Fibroblast of lung (primary cell): ENCODE results near the gene CXCR4. TPM values are rescaled to one million over a fixed set of nuclear protein-coding genes. Genes with fewer than 3 reads are reported as not detected.

Experiments
- DNase-seq, 2 donors: peaks; one replicate each; pipeline versions ENCODE4 v3.0.0 to v3.0.0-alpha.2; 2010; ENCODE audit warnings: low read depth in 2 of 2
- H2AFZ ChIP-seq: 2 replicates; pipeline ENCODE4 v1.5.1; 2012; ENCODE audit warnings: low read length, control low read depth, inconsistent platforms
- H3K27ac ChIP-seq: 2 replicates; pipeline ENCODE4 v1.5.1; 2011; ENCODE audit warnings: low read length, control low read depth; ENCODE audit not compliant: insufficient read depth
- H3K27me3 ChIP-seq: 2 replicates; pipeline ENCODE4 v1.5.1; 2011; ENCODE audit warnings: mild to moderate bottlenecking, low read length; ENCODE audit not compliant: control insufficient read depth, insufficient read depth
- H3K36me3 ChIP-seq: 2 replicates; pipeline ENCODE4 v1.5.1; 2011; ENCODE audit warnings: low read length; ENCODE audit not compliant: control insufficient read depth, insufficient read depth
- H3K4me1 ChIP-seq: 2 replicates; pipeline ENCODE4 v1.5.1; 2011; ENCODE audit warnings: low read length; ENCODE audit not compliant: control insufficient read depth, insufficient read depth; ENCODE audit errors: extremely low read depth
- H3K4me2 ChIP-seq: 2 replicates; pipeline ENCODE4 v1.5.1; 2011; ENCODE audit warnings: low read length, control low read depth; ENCODE audit not compliant: insufficient read depth; ENCODE audit errors: extremely low read depth
- H3K4me3 ChIP-seq, 4 experiments: fragments of 200-600 bp in 1 of 4; sonication (generic) in 1 of 4; replicated peaks in 1 of 4; 2 replicates each; pipeline ENCODE4 v1.5.1; 2011 to 2016; ENCODE audit warnings: low read length in 4 of 4, low read depth in 3 of 4, mild to moderate bottlenecking in 3 of 4, control low read depth in 2 of 4, inconsistent platforms in 1 of 4, mixed read lengths in 1 of 4; ENCODE audit not compliant: insufficient read depth in 1 of 4; ENCODE audit errors: control extremely low read depth in 1 of 4
- H3K79me2 ChIP-seq: 2 replicates; pipeline ENCODE4 v1.5.1; 2012; ENCODE audit warnings: mild to moderate bottlenecking, low read length, inconsistent platforms; ENCODE audit not compliant: control insufficient read depth, insufficient read depth
- H3K9ac ChIP-seq: 2 replicates; pipeline ENCODE4 v1.5.1; 2011; ENCODE audit warnings: mild to moderate bottlenecking, low read length, control low read depth; ENCODE audit not compliant: insufficient read depth
- H3K9me3 ChIP-seq: 2 replicates; pipeline ENCODE4 v1.5.1; 2012; ENCODE audit warnings: low read depth, low read length; ENCODE audit not compliant: control insufficient read depth, insufficient read depth
- H4K20me1 ChIP-seq: 2 replicates; pipeline ENCODE4 v1.5.1; 2011; ENCODE audit warnings: low read length; ENCODE audit not compliant: control insufficient read depth, insufficient read depth; ENCODE audit errors: extremely low read depth
- EZH2 ChIP-seq: IDR thresholded peaks from 2 replicates; pipeline ENCODE4 v1.5.1; 2012; ENCODE audit warnings: low read length, control low read depth, mild to moderate bottlenecking; ENCODE audit errors: missing control alignments
- polyA plus RNA-seq, 2 donors: library from polyadenylated mRNA; depleted of rRNA in 1 of 2; stranded (reverse) in 1 of 2; unstranded in 1 of 2; fragments of >200 nt; gene quantifications; 2 replicates each; pipeline ENCODE4 v1.2.1, GENCODE V29; 2011 to 2012; ENCODE audit warnings: missing spikeins in 1 of 2
- total RNA-seq: library from RNA; depleted of rRNA; stranded (reverse); fragments of >200 nt; gene quantifications from 2 replicates; pipeline ENCODE4 v1.2.1, GENCODE V29; 2014
- TF ChIP-seq, protein P1 (sequence below), 2 donors: IDR thresholded peaks in 1 of 2; conservative IDR thresholded peaks in 1 of 2; 1 replicate in 1 of 2; 2 replicates in 1 of 2; pipeline ENCODE4 v1.5.1; 2011 to 2012; ENCODE audit warnings: low read length in 2 of 2, control low read depth in 1 of 2, inconsistent platforms in 1 of 2, low read depth in 1 of 2, mild to moderate bottlenecking in 1 of 2

The CXCR4 gene
- total and polyA plus RNA-seq, 2 donors (not counting 1 experiment from before 2014, with no cell fraction given) = 0.03 TPM; not detected in 1

DNA sequence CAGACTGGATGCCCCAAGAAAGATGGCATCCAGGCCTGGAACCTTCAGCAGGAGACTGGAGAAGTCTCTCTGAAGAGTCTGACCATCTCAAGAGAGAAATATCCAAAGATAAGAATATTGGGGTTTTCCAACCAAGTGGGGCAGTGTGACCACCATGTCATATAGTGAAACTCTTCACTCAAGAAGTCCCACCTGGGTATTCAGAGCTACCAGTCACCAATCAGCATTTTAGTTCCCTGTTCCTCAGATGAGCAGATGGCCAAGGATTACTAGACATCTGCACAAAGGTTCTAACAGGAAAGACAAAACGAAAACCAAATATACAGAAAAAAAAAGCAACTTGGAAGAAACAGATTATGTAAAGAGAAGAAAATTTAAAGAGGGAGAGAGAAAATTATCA, 38.5 kb upstream of the CXCR4 start:
- no peaks in the 10 kb centered on the region for H3K79me2 ChIP-seq
- DNase-seq = no peak
- H3K27me3 ChIP-seq = no peaks in the 10 kb centered on the region
- H3K4me2 ChIP-seq = no peak overlapping the region
- H3K27ac ChIP-seq = no peak overlapping the region
- H2AFZ ChIP-seq = no peak overlapping the region
- no peak overlapping the region for H3K4me3 ChIP-seq
- no peaks in the 10 kb centered on the region for H3K36me3 ChIP-seq
- no peaks in the 10 kb centered on the region for H3K9me3 ChIP-seq
- no peak for TF ChIP-seq EZH2
- TF ChIP-seq, protein P1, sequence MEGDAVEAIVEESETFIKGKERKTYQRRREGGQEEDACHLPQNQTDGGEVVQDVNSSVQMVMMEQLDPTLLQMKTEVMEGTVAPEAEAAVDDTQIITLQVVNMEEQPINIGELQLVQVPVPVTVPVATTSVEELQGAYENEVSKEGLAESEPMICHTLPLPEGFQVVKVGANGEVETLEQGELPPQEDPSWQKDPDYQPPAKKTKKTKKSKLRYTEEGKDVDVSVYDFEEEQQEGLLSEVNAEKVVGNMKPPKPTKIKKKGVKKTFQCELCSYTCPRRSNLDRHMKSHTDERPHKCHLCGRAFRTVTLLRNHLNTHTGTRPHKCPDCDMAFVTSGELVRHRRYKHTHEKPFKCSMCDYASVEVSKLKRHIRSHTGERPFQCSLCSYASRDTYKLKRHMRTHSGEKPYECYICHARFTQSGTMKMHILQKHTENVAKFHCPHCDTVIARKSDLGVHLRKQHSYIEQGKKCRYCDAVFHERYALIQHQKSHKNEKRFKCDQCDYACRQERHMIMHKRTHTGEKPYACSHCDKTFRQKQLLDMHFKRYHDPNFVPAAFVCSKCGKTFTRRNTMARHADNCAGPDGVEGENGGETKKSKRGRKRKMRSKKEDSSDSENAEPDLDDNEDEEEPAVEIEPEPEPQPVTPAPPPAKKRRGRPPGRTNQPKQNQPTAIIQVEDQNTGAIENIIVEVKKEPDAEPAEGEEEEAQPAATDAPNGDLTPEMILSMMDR (conservative IDR thresholded peaks at IDR 0.05 in 1 of 2, IDR thresholded peaks at IDR 0.05 in 1 of 2; ENCODE audit: low read depth in 1 of 2, low read length in 2 of 2) = no peak
- H4K20me1 ChIP-seq = no peaks in the 10 kb centered on the region
- no peaks in the 10 kb centered on the region for H3K4me1 ChIP-seq
- no peak overlapping the region for H3K9ac ChIP-seq

DNA sequence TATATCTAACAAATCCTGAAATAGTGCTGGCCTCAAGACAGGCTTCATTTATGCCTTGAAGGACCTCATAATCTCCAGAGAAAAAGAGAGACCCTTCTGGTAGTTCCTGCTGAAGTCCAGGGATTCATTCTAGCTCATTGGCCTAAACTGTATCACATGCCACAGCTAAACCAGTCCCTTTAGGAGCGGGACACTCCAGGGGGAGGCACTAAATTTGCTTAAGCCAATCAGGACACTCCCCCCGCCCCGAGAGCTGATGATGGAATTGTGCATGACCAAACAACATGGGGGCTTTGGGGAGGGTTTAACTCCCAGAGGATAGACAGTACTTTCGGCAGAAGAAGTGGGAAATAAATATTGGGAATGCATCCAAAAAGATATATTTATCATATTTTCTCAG, 36.4 kb upstream of the CXCR4 start:
- H3K9ac ChIP-seq = no peak overlapping the region

DNA sequence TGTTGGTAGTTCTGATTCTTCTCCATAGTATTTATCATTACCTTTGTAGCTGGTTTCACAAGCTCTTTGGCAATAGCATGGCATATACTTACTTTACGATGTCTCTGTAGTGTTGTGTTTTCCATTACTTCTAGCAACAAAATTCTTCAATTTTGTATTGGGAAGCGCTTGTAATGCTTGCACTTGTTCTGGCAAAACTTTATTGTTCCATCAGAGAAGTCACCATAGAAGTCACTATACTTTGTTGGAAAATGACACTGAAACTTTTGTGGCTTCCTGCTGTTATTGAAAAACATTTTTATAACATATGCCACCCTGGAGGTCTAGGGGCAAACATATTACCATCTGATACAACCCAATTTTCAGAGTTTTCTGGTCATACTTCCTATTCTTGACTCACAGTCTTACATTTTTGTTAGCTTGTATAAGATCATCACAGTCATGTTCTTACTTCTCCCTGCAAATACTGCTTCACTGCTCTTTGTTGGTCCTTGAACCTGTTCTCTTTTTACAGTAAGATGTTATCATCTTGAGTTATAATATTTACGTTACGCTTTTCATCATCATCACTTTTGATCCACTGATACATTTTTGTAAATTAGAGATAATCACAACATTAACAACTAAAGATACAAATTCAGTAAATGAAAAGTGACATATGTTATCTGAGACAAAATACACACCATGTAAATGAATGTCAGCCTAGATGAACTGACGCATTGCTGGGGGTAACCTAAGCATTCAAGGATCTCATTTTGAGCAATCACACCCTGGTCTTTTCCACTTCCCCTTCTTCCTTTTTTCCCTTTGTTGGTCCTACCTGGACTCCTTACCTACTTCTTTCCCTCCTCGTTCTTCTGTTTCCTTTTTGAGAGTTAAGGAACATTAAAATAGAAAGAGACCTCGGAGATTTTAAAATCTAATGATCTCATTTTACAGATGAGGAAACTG, 33.3 kb upstream of the CXCR4 start:
- DNase-seq = no peak
- Histone ChIP-seq H3K9ac (no peak overlapping the region), H2AFZ (no peak overlapping the region), H3K4me1 (no peaks in the 10 kb centered on the region), H3K4me2 (no peak overlapping the region), H3K9me3 (no peaks in the 10 kb centered on the region), H3K79me2 (no peaks in the 10 kb centered on the region), H4K20me1 (no peaks in the 10 kb centered on the region), H3K27ac (no peak overlapping the region), H3K27me3 (no peaks in the 10 kb centered on the region), H3K36me3 (no peaks in the 10 kb centered on the region), H3K4me3 (no peak overlapping the region)
- TF ChIP-seq, protein P1 (conservative IDR thresholded peaks at IDR 0.05 in 1 of 2, IDR thresholded peaks at IDR 0.05 in 1 of 2; ENCODE audit: low read depth in 1 of 2, low read length in 2 of 2) = no peak

More for the DNA sequence above, 36.4 kb upstream of the CXCR4 start:
- no peaks in the 10 kb centered on the region for H3K27me3 ChIP-seq
- H3K36me3 ChIP-seq = no peaks in the 10 kb centered on the region
- no peak for DNase-seq
- H3K4me2 ChIP-seq = no peak overlapping the region
- H3K4me1 ChIP-seq = no peaks in the 10 kb centered on the region
- no peak overlapping the region for H3K27ac ChIP-seq
- H3K79me2 ChIP-seq = no peaks in the 10 kb centered on the region
- no peaks in the 10 kb centered on the region for H3K9me3 ChIP-seq
- no peak overlapping the region for H2AFZ ChIP-seq
- H3K4me3 ChIP-seq = no peak overlapping the region
- no peaks in the 10 kb centered on the region for H4K20me1 ChIP-seq
- TF ChIP-seq, protein P1 (conservative IDR thresholded peaks at IDR 0.05 in 1 of 2, IDR thresholded peaks at IDR 0.05 in 1 of 2; ENCODE audit: low read depth in 1 of 2, low read length in 2 of 2) = no peak
- TF ChIP-seq EZH2 = no peak
